H9 (cell line): ENCODE data around the gene SYT9. TPM values are rescaled to one million over a fixed set of nuclear protein-coding genes. Genes with fewer than 3 reads are reported as not detected.

Experiments used
- DNase-seq: peaks from one replicate; pipeline ENCODE4 v3.0.0-alpha.2; 2017
- H2AFZ ChIP-seq: one replicate; pipeline ENCODE4 v1.6.1; 2013; ENCODE audit warnings: mild to moderate bottlenecking, low read length, control low read depth, moderate library complexity
- H2AK5ac ChIP-seq: 2 replicates; pipeline ENCODE4 v1.6.1; 2013; ENCODE audit warnings: low read length, control low read depth, mixed read lengths; ENCODE audit not compliant: insufficient read length
- H2BK120ac ChIP-seq: one replicate; pipeline ENCODE4 v1.6.1; 2013; ENCODE audit warnings: low read depth, mild to moderate bottlenecking, low read length, control low read depth, inconsistent platforms; ENCODE audit not compliant: poor library complexity, severe bottlenecking
- H2BK12ac ChIP-seq: 2 replicates; pipeline ENCODE4 v1.6.1; 2013; ENCODE audit warnings: low read length, control low read depth, mixed read lengths, low read depth; ENCODE audit not compliant: insufficient read length
- H2BK15ac ChIP-seq: 2 replicates; pipeline ENCODE4 v1.6.1; 2013; ENCODE audit warnings: low read depth, low read length, control low read depth
- H2BK20ac ChIP-seq: one replicate; pipeline ENCODE4 v1.6.1; 2013; ENCODE audit warnings: low read depth, mild to moderate bottlenecking, low read length, control low read depth, inconsistent platforms; ENCODE audit not compliant: poor library complexity, severe bottlenecking
- H2BK5ac ChIP-seq: 2 replicates; pipeline ENCODE4 v1.6.1; 2013; ENCODE audit warnings: low read length, control low read depth, mixed read lengths; ENCODE audit not compliant: insufficient read length
- H3K14ac ChIP-seq: 2 replicates; pipeline ENCODE4 v1.6.1; 2013; ENCODE audit warnings: low read length, control low read depth; ENCODE audit not compliant: insufficient read depth
- H3K18ac ChIP-seq: 2 replicates; pipeline ENCODE4 v1.6.1; 2013; ENCODE audit warnings: low read depth, mild to moderate bottlenecking, mixed read lengths, low read length, control low read depth; ENCODE audit not compliant: insufficient read length
- H3K23ac ChIP-seq: 2 replicates; pipeline ENCODE4 v1.6.1; 2013; ENCODE audit warnings: low read length, control low read depth, mixed read lengths, low read depth; ENCODE audit not compliant: insufficient read length
- H3K23me2 ChIP-seq: 2 replicates; pipeline ENCODE4 v1.6.1; 2013; ENCODE audit warnings: low read depth, mild to moderate bottlenecking, mixed read lengths, low read length, control low read depth; ENCODE audit not compliant: insufficient read length, poor library complexity, severe bottlenecking
- H3K27ac ChIP-seq: 2 replicates; pipeline ENCODE4 v1.5.1; 2013; ENCODE audit warnings: low read length, control low read depth, mixed read lengths, low read depth; ENCODE audit not compliant: insufficient read length
- H3K27me3 ChIP-seq: 2 replicates; pipeline ENCODE4 v1.6.1; 2013; ENCODE audit warnings: low read length, control low read depth, inconsistent platforms; ENCODE audit not compliant: insufficient read depth
- H3K4ac ChIP-seq: 2 replicates; pipeline ENCODE4 v1.6.1; 2013; ENCODE audit warnings: low read depth, mild to moderate bottlenecking, control low read depth, inconsistent platforms, low read length, moderate library complexity
- H3K4me1 ChIP-seq: 2 replicates; pipeline ENCODE4 v1.6.1; 2013; ENCODE audit warnings: low read length, control low read depth, inconsistent platforms; ENCODE audit not compliant: insufficient read depth
- H3K4me2 ChIP-seq: 2 replicates; pipeline ENCODE4 v1.6.1; 2013; ENCODE audit warnings: low read length, control low read depth, mixed read lengths; ENCODE audit not compliant: insufficient read length, insufficient read depth
- H3K56ac ChIP-seq: 2 replicates; pipeline ENCODE4 v1.6.1; 2013; ENCODE audit warnings: low read depth, mild to moderate bottlenecking, mixed read lengths, low read length, control low read depth; ENCODE audit not compliant: insufficient read length
- H3K79me1 ChIP-seq: 2 replicates; pipeline ENCODE4 v1.6.1; 2013; ENCODE audit warnings: low read depth, mild to moderate bottlenecking, moderate library complexity, low read length, control low read depth, inconsistent platforms; ENCODE audit not compliant: insufficient read depth, poor library complexity, severe bottlenecking
- H3K79me2 ChIP-seq: 2 replicates; pipeline ENCODE4 v1.6.1; 2013; ENCODE audit warnings: low read length, control low read depth, inconsistent platforms; ENCODE audit not compliant: insufficient read depth
- H3K9ac ChIP-seq: 2 replicates; pipeline ENCODE4 v1.6.1; 2013; ENCODE audit warnings: low read length, control low read depth, mixed read lengths; ENCODE audit not compliant: insufficient read length; ENCODE audit errors: extremely low read depth
- H3K9me3 ChIP-seq: one replicate; pipeline ENCODE4 v1.6.1; 2013; ENCODE audit warnings: low read depth, low read length, inconsistent platforms; ENCODE audit not compliant: control insufficient read depth
- H3T11ph ChIP-seq: one replicate; pipeline ENCODE4 v1.6.1; 2013; ENCODE audit warnings: mild to moderate bottlenecking, low read length, control low read depth, inconsistent platforms
- H4K20me1 ChIP-seq: one replicate; pipeline ENCODE4 v1.6.1; 2013; ENCODE audit not compliant: control insufficient read depth, insufficient read length, insufficient read depth
- H4K5ac ChIP-seq: 2 replicates; pipeline ENCODE4 v1.6.1; 2013; ENCODE audit warnings: low read depth, mild to moderate bottlenecking, mixed read lengths, low read length, control low read depth; ENCODE audit not compliant: insufficient read length
- H4K8ac ChIP-seq: replicated peaks from 2 replicates; pipeline ENCODE4 v1.6.1; 2013; ENCODE audit warnings: low read length, control low read depth, mixed read lengths, low read depth; ENCODE audit not compliant: insufficient read length
- H4K91ac ChIP-seq: 2 replicates; pipeline ENCODE4 v1.6.1; 2013; ENCODE audit warnings: low read depth, mild to moderate bottlenecking, moderate library complexity, mixed read lengths, low read length, control low read depth; ENCODE audit not compliant: insufficient read length
- H3K27ac Mint-ChIP-seq, 3 experiments: 2 replicates in 2 of 3; 3 replicates in 1 of 3; pipeline ENCODE4 v1.8.0; 2020 to 2021; ENCODE audit warnings: mixed read lengths in 3 of 3, mild to moderate bottlenecking in 1 of 3, moderate library complexity in 1 of 3
- H3K27me3 Mint-ChIP-seq: 2 replicates; pipeline ENCODE4 v1.8.0; 2021; ENCODE audit warnings: low read depth, mild to moderate bottlenecking, moderate library complexity, mixed read lengths
- H3K36me3 Mint-ChIP-seq, 3 experiments: 2 replicates in 2 of 3; 3 replicates in 1 of 3; pipeline ENCODE4 v1.8.0; 2020 to 2021; ENCODE audit warnings: low read depth in 3 of 3, mixed read lengths in 3 of 3; ENCODE audit not compliant: insufficient read depth in 1 of 3
- H3K4me1 Mint-ChIP-seq, 2 experiments: 2 replicates each; pipeline ENCODE4 v1.8.0; 2020; ENCODE audit warnings: mixed read lengths in 2 of 2
- H3K4me3 Mint-ChIP-seq, 2 experiments: 2 replicates in 1 of 2; 3 replicates in 1 of 2; pipeline ENCODE4 v1.8.0; 2020 to 2021; ENCODE audit warnings: mild to moderate bottlenecking in 2 of 2, mixed read lengths in 2 of 2, moderate library complexity in 1 of 2
- H3K9me3 Mint-ChIP-seq, 2 experiments: 2 replicates in 1 of 2; 3 replicates in 1 of 2; pipeline ENCODE4 v1.8.0; 2020; ENCODE audit warnings: mild to moderate bottlenecking in 2 of 2, mixed read lengths in 2 of 2, moderate library complexity in 1 of 2
- WGBS: extraction: QIAGEN DNeasy Blood & Tissue Kit; methylation state at CpG from one replicate; pipeline ENCODE4 v1.1.7; 2013; ENCODE audit warnings: missing lambda C conversion rate, low lambda C conversion rate, mixed read lengths; ENCODE audit not compliant: insufficient read length; ENCODE audit errors: extremely low coverage; 5-methylcytosine and 5-hydroxymethylcytosine counted together
- total RNA-seq: library from RNA; stranded (reverse); gene quantifications from 2 replicates; pipeline ENCODE4 v1.2.1, GENCODE V29; 2021
- TF ChIP-seq, protein P1 (sequence below): fragments of 200-600 bp; sonication (generic); conservative IDR thresholded peaks from 3 replicates; pipeline ENCODE4 v1.8.0; 2021; ENCODE audit warnings: antibody characterized with exemption, mild to moderate bottlenecking

Gene SYT9
- total RNA-seq, 1 experiment from 2014 or later: 0.63 TPM

DNA sequence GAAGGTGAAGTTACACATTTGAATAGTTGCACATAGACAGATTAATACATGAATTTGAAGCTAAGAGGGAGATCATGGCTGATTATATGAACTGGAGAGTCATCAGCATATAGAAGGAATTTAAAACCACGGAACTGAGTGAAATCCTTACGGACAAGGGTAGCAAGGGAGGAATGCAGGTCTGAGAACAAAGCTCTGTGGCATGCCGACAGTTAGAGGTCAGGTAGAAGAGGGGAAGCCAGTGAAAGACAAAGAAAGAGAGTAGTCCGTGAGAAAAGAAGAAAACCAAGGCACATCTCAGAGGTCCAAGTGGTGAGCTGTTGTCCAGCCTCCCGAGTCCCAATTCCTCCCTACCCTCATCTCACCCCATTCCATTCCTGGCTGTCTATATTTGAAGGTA is 11.8 kb upstream of the SYT9 start:
- Mint-ChIP-seq H3K4me1 (peaks cover 9 to 21% of the 10 kb centered on the region in 2 experiments), H3K4me3 (no peak overlapping the region), H3K27me3 (peaks cover 21% of the 10 kb centered on the region), H3K27ac (0 out of 7 replicates have a peak overlapping the region, but pooled peaks of 1 of the 3 experiments have one; percentile 15), H3K36me3 (no peaks in the 10 kb centered on the region), H3K9me3 (no peaks in the 10 kb centered on the region)
- Histone ChIP-seq H2BK12ac (no peak overlapping the region), H3K9ac (no peak overlapping the region), H3K4ac (no peak overlapping the region), H3K23ac (no peak overlapping the region), H2BK15ac (no peak overlapping the region), H4K5ac (no peak overlapping the region), H2BK20ac (no peak overlapping the region), H3K18ac (no peak overlapping the region), H4K91ac (no peak overlapping the region), H3K56ac (no peak overlapping the region), H3K4me2 (no peak overlapping the region), H2BK120ac (no peak overlapping the region), H3K14ac (no peak overlapping the region), H3K79me1 (no peaks in the 10 kb centered on the region), H4K20me1 (no peaks in the 10 kb centered on the region), H4K8ac (no peak overlapping the region), H2BK5ac (no peak overlapping the region), H3T11ph (no peak overlapping the region), H3K27me3 (no peaks in the 10 kb centered on the region), H3K23me2 (no peaks in the 10 kb centered on the region), H3K27ac (no peak overlapping the region), H2AK5ac (no peak overlapping the region), H3K79me2 (no peaks in the 10 kb centered on the region), H2AFZ (no peak overlapping the region), H3K4me1 (0 out of 2 replicates have a peak, but pooled peaks cover 2% of the 10 kb centered on the region), H3K9me3 (no peaks in the 10 kb centered on the region)
- TF ChIP-seq, protein P1, sequence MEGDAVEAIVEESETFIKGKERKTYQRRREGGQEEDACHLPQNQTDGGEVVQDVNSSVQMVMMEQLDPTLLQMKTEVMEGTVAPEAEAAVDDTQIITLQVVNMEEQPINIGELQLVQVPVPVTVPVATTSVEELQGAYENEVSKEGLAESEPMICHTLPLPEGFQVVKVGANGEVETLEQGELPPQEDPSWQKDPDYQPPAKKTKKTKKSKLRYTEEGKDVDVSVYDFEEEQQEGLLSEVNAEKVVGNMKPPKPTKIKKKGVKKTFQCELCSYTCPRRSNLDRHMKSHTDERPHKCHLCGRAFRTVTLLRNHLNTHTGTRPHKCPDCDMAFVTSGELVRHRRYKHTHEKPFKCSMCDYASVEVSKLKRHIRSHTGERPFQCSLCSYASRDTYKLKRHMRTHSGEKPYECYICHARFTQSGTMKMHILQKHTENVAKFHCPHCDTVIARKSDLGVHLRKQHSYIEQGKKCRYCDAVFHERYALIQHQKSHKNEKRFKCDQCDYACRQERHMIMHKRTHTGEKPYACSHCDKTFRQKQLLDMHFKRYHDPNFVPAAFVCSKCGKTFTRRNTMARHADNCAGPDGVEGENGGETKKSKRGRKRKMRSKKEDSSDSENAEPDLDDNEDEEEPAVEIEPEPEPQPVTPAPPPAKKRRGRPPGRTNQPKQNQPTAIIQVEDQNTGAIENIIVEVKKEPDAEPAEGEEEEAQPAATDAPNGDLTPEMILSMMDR: no peak
- no peak for DNase-seq
- no CpG with 5 or more reads among the region's 5 CpGs for WGBS
